Panc1 (cell line): ENCODE data around the gene VAC14.

ENCODE experiments used
- CTCF ChIP-seq: fragments of 450-650 bp; IDR thresholded peaks from 2 replicates; pipeline ENCODE4 v1.5.1; 2017; ENCODE audit warnings: mild to moderate bottlenecking
- POLR2AphosphoS5 ChIP-seq: IDR thresholded peaks from 2 replicates; pipeline ENCODE4 v1.6.1; 2012; ENCODE audit warnings: mild to moderate bottlenecking, low read depth, low read length, moderate library complexity
- REST ChIP-seq, 2 experiments: IDR thresholded peaks; 2 replicates each; pipeline ENCODE4 v1.6.1; 2011 to 2012; ENCODE audit warnings: low read depth in 2 of 2, control low read depth in 1 of 2, low read length in 1 of 2, mild to moderate bottlenecking in 1 of 2, moderate library complexity in 1 of 2; ENCODE audit not compliant: insufficient read depth in 1 of 2
- SIN3A ChIP-seq: IDR thresholded peaks from 2 replicates; pipeline ENCODE4 v1.6.1; 2012; ENCODE audit warnings: low read depth, mild to moderate bottlenecking, low read length, moderate library complexity, borderline replicate concordance; ENCODE audit not compliant: insufficient read depth

GRCh38 chr16:70752426-70752825, 48.5 kb downstream of the VAC14 start:
- no peak for TF ChIP-seq CTCF
- TF ChIP-seq POLR2AphosphoS5: no peak
- no peak for TF ChIP-seq SIN3A
- no peak for TF ChIP-seq REST (IDR thresholded peaks at IDR 0.05; ENCODE audit: insufficient read depth in 1 of 2, low read depth in 2 of 2, low read length in 1 of 2)
